Measurements from ENCODE around the gene NUBP1. TPM values are rescaled to one million over a fixed set of nuclear protein-coding genes. Genes with fewer than 3 reads are reported as not detected.

NUBP1 gene
- total RNA-seq (10 to 100 TPM; 45.9 to 49.8 (median 47.4) TPM), polyA plus RNA-seq (55.9 TPM)
- long read RNA-seq, donor 1, transcript NUBP1-201 (11 exons, 1,228 nt): major isoform, 30 of 44 reads
- long read RNA-seq, donor 1, partial matches to known transcripts: 5 of 44 reads
- long read RNA-seq, donor 1, other reads (novel, unspliced or antisense): 6 of 44 reads
- long read RNA-seq, donor 2, transcript NUBP1-201 (11 exons, 1,228 nt): major isoform, 17 of 22 reads
- long read RNA-seq, donor 2, partial matches to known transcripts: 3 of 22 reads
- long read RNA-seq, donor 2, other reads (novel, unspliced or antisense): 1 of 22 reads
- long read RNA-seq, donor 3, transcript NUBP1-201 (11 exons, 1,228 nt): major isoform, 38 of 56 reads
- long read RNA-seq, donor 3, partial matches to known transcripts: 9 of 56 reads
- long read RNA-seq, donor 3, other reads (novel, unspliced or antisense): 8 of 56 reads
- long read RNA-seq, donor 4, transcript NUBP1-201 (11 exons, 1,228 nt): major isoform, 10 of 13 reads
- long read RNA-seq, donor 4, partial matches to known transcripts: 1 of 13 reads
- long read RNA-seq, donor 4, other reads (novel, unspliced or antisense): 2 of 13 reads

GRCh38 chr16:10743610-10744369, at the start of gene NUBP1:
Gene NUBP1, plus strand, starts transcription at chr16:10743842. Its CDS starts 22 bp downstream, at chr16:10743864.
- intact Hi-C loops (cut with DNase I): no loop called here
- DNase-seq: peak; percentile 99 to 100 (median 99)
- Histone ChIP-seq H3K4me3 (ENCODE audit: low read length) (peak within 1 kb of the TSS; percentile 57), H3K9me3 (ENCODE audit: control insufficient read depth, low read length) (no peaks in the 10 kb centered on the region), H3K27ac (ENCODE audit: low read length) (peak within 1 kb of the TSS; percentile 94), H3K4me1 (ENCODE audit: control insufficient read depth, insufficient read depth, low read length) (peaks cover 6% of the 10 kb centered on the region), H3K27me3 (ENCODE audit: control insufficient read depth, insufficient read depth) (no peaks in the 10 kb centered on the region)
- peak; percentile 97 to 98 for ATAC-seq
- WGBS: under 1% methylated on average over 57 of the region's 57 CpGs

- intact Hi-C loops (cut with DNase I): no loop called here
These were observed 49.8 kb upstream of the NUBP1 start for GRCh38 chr16:10693889-10694288.

GRCh38 chr16:10694306-10694705, 49.3 kb upstream of the NUBP1 start:
- H3K9me3 ChIP-seq (ENCODE audit: control insufficient read depth, low read length): no peaks in the 10 kb centered on the region
- no peak for ATAC-seq
- intact Hi-C loops (cut with DNase I): no loop called here
- no peak overlapping the region for H3K4me3 ChIP-seq (ENCODE audit: low read length)
- H3K4me1 ChIP-seq (ENCODE audit: control insufficient read depth, insufficient read depth, low read length): no peaks in the 10 kb centered on the region
- DNase-seq: no peak
- no peaks in the 10 kb centered on the region for H3K27me3 ChIP-seq (ENCODE audit: control insufficient read depth, insufficient read depth)
- H3K27ac ChIP-seq (ENCODE audit: low read length): no peak overlapping the region
- WGBS: 95% methylated on average over 21 of the region's 21 CpGs

More at GRCh38 chr16:10693889-10694288, 49.8 kb upstream of the NUBP1 start:
- Histone ChIP-seq H3K9me3 (ENCODE audit: control insufficient read depth, low read length) (no peaks in the 10 kb centered on the region), H3K27me3 (ENCODE audit: control insufficient read depth, insufficient read depth) (no peaks in the 10 kb centered on the region), H3K4me1 (ENCODE audit: control insufficient read depth, insufficient read depth, low read length) (no peaks in the 10 kb centered on the region), H3K27ac (ENCODE audit: low read length) (no peak overlapping the region), H3K4me3 (ENCODE audit: low read length) (no peak overlapping the region)
- DNase-seq (no peak), ATAC-seq (no peak)
- WGBS: 96% methylated on average over 8 of the region's 8 CpGs

DNA sequence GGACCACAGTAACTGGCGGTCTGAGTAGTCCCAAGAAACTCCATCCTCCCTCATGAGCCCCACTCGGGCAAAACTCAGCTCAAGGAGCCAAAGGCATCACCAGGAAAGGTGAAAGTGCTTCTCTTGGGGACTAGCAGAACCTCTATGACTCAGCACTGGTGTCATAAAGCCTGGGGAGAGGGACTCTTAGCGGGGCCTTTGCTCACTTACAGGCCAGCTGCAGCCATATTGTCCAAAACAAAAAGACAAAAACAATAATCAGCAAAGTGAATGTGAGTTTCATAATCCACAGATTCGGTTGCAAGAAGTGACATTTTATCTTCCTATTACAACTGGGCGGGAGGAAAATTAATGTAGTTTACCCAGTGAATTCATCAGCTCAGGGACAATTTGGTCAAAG, 48.8 kb upstream of the NUBP1 start, which contains the start of gene TEKT5:
TEKT5 (minus strand) TSS at position 101 of the 400 bp plus-strand sequence; CDS start at position 44, 57 bp downstream.
- Histone ChIP-seq H3K9me3 (ENCODE audit: control insufficient read depth, low read length) (no peaks in the 10 kb centered on the region), H3K4me3 (ENCODE audit: low read length) (no peak within 1 kb of the TSS), H3K27ac (ENCODE audit: low read length) (no peak within 1 kb of the TSS), H3K4me1 (ENCODE audit: control insufficient read depth, insufficient read depth, low read length) (no peaks in the 10 kb centered on the region), H3K27me3 (ENCODE audit: control insufficient read depth, insufficient read depth) (no peaks in the 10 kb centered on the region)
- ATAC-seq (no peak), DNase-seq (no peak)
- WGBS: 82% methylated on average over 5 of the region's 5 CpGs
- intact Hi-C loops (cut with DNase I): no loop called here

GRCh38 chr16:10699756-10700155, 43.9 kb upstream of the NUBP1 start:
- H3K4me3 ChIP-seq (ENCODE audit: low read length): no peak overlapping the region
- no peaks in the 10 kb centered on the region for H3K27me3 ChIP-seq (ENCODE audit: control insufficient read depth, insufficient read depth)
- DNase-seq (no peak), ATAC-seq (no peak)
- 80% methylated on average over 1 of the region's 1 CpG for WGBS
- intact Hi-C loops (cut with DNase I): no loop called here
- H3K27ac ChIP-seq (ENCODE audit: low read length): no peak overlapping the region
- H3K9me3 ChIP-seq (ENCODE audit: control insufficient read depth, low read length): no peaks in the 10 kb centered on the region
- no peaks in the 10 kb centered on the region for H3K4me1 ChIP-seq (ENCODE audit: control insufficient read depth, insufficient read depth, low read length)

DNA sequence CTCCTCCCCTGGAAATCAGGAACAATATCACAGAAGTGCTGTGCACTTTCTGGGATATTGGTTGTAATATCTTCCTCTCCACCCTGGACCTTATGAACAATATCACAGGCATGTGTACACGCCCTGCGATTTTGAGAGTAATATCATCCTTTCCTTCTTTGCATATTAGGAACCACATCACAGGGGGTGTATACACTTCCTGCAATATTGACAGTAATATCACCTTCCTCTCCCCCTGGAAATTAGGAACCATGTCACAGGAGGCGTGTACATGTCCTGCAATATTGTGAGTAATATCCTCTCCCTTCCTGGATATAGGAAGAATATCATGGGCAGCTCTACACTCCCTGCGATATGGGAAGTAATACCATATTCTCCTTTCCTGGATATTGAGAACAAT, 34.7 kb upstream of the NUBP1 start:
- Histone ChIP-seq H3K4me1 (ENCODE audit: control insufficient read depth, insufficient read depth, low read length) (no peaks in the 10 kb centered on the region), H3K27ac (ENCODE audit: low read length) (no peak overlapping the region), H3K27me3 (ENCODE audit: control insufficient read depth, insufficient read depth) (no peaks in the 10 kb centered on the region), H3K4me3 (ENCODE audit: low read length) (no peak overlapping the region), H3K9me3 (ENCODE audit: control insufficient read depth, low read length) (no peaks in the 10 kb centered on the region)
- intact Hi-C loops (cut with DNase I): no loop called here
- WGBS: 62% methylated on average over 4 of the region's 4 CpGs
- DNase-seq (no peak), ATAC-seq (no peak)

DNA sequence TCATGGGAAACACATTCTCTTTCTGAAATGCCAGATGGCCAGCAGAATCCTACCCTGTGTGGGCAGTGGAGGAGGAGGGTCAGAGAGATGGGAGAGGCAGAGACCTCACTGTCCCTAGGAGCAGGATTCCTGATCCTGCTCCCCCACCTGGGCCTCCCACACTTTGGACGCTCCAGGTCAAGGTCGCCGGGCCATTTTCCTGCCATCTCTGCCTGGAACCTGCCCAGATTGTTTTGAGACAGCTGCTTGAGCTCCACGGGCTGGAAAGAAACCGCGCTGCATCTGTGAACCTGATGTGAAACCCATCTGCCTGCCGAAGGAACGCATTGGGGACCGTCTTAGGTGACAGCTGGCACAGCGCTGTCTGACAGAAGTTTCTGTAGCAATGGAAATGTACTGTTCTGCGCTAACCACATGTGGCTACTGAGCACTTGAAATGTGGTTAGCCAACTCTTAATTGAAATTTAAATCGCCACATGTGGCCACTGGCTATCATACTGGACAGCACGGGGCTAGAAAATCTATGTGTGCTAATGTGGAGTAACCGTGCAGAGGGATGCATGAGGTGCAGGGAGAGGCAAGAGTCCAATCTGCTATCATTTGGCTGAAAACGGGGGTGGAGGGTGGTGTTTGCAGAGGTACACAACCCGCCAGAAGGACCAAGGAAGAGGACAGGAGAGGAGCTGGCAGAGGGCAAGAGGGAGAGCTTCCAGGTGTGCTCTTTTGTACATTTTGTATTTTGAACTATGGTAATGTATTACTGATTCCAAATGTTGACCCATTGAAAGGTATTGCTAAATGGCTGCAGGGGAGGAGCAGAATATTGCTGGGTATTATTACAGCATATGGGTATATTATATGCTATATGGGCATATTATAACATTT, 15.4 kb upstream of the NUBP1 start:
- DNase-seq (no peak), ATAC-seq (peak in 1 of 2 donors; percentile 40)
- WGBS: 61% methylated on average over 16 of the region's 16 CpGs
- H3K4me3 ChIP-seq (ENCODE audit: low read length): no peak overlapping the region
- no peaks in the 10 kb centered on the region for H3K4me1 ChIP-seq (ENCODE audit: control insufficient read depth, insufficient read depth, low read length)
- no peaks in the 10 kb centered on the region for H3K9me3 ChIP-seq (ENCODE audit: control insufficient read depth, low read length)
- no peak overlapping the region for H3K27ac ChIP-seq (ENCODE audit: low read length)
- intact Hi-C loops (cut with DNase I): no loop called here
- no peaks in the 10 kb centered on the region for H3K27me3 ChIP-seq (ENCODE audit: control insufficient read depth, insufficient read depth)

GRCh38 chr16:10729104-10730048, 14.3 kb upstream of the NUBP1 start:
- intact Hi-C loops (cut with DNase I): loop anchor here (5.0 to 10.0 kb wide), 3 partner anchors 65 to 475 kb away; no protein-coding TSS in a partner anchor
- Histone ChIP-seq H3K4me1 (ENCODE audit: control insufficient read depth, insufficient read depth, low read length) (no peaks in the 10 kb centered on the region), H3K27me3 (ENCODE audit: control insufficient read depth, insufficient read depth) (no peaks in the 10 kb centered on the region), H3K27ac (ENCODE audit: low read length) (no peak overlapping the region), H3K9me3 (ENCODE audit: control insufficient read depth, low read length) (no peaks in the 10 kb centered on the region), H3K4me3 (ENCODE audit: low read length) (no peak overlapping the region)
- ATAC-seq (peak in 1 of 2 donors; percentile 80), DNase-seq (no peak)
- WGBS: 65% methylated on average over 19 of the region's 19 CpGs

GRCh38 chr16:10731790-10732189, 11.9 kb upstream of the NUBP1 start:
- Histone ChIP-seq H3K4me1 (ENCODE audit: control insufficient read depth, insufficient read depth, low read length) (no peaks in the 10 kb centered on the region), H3K27ac (ENCODE audit: low read length) (no peak overlapping the region), H3K9me3 (ENCODE audit: control insufficient read depth, low read length) (no peaks in the 10 kb centered on the region), H3K27me3 (ENCODE audit: control insufficient read depth, insufficient read depth) (no peaks in the 10 kb centered on the region), H3K4me3 (ENCODE audit: low read length) (no peak overlapping the region)
- intact Hi-C loops (cut with DNase I): loop anchor here (5.0 to 10.0 kb wide), 3 partner anchors 67 to 477 kb away; no protein-coding TSS in a partner anchor
- no peak for DNase-seq
- 64% methylated on average over 7 of the region's 7 CpGs for WGBS
- no peak for ATAC-seq

All from right cardiac atrium (tissue), 5 donors.